ENCODE data around the gene OPN3.

OPN3 gene

GRCh38 chr1:241652012-241652411 is 11.8 kb upstream of the OPN3 start, which contains the start of gene WDR64:
Gene WDR64 (plus strand): TSS chr1:241652281. CDS start chr1:241652485, 204 bp downstream.
- H3K4me3 ChIP-seq (ENCODE audit: low read depth, low read length) = no peak within 1 kb of the TSS
- H3K27me3 ChIP-seq = no peaks in the 10 kb centered on the region; the same call in 1 of the 2 replicates
- no peaks in the 10 kb centered on the region for H3K4me1 ChIP-seq
- no peaks in the 10 kb centered on the region for H3K9me3 ChIP-seq
- no peak for TF ChIP-seq CTCF (IDR thresholded peaks at IDR 0.05; ENCODE audit: low read depth, low read length)
- DNase-seq = no peak
- H3K36me3 ChIP-seq = no peaks in the 10 kb centered on the region

- Histone ChIP-seq H3K27me3 (no peaks in the 10 kb centered on the region), H3K4me1 (no peaks in the 10 kb centered on the region), H3K9me3 (no peaks in the 10 kb centered on the region), H3K4me3 (ENCODE audit: low read depth, low read length) (no peak overlapping the region), H3K36me3 (no peaks in the 10 kb centered on the region)
- no peak for TF ChIP-seq CTCF (IDR thresholded peaks at IDR 0.05; ENCODE audit: low read depth, low read length)
- no peak for DNase-seq
Measured at GRCh38 chr1:241648159-241648558, 8.0 kb upstream of the OPN3 start.

- no peak for TF ChIP-seq CTCF (IDR thresholded peaks at IDR 0.05; ENCODE audit: low read depth, low read length)
Measured at GRCh38 chr1:241647658-241648057, 7.5 kb upstream of the OPN3 start.

GRCh38 chr1:241646201-241646600 is 6.0 kb upstream of the OPN3 start:
- Histone ChIP-seq H3K27me3 (no peaks in the 10 kb centered on the region), H3K9me3 (no peaks in the 10 kb centered on the region), H3K4me3 (ENCODE audit: low read depth, low read length) (no peak overlapping the region), H3K36me3 (no peaks in the 10 kb centered on the region), H3K4me1 (no peaks in the 10 kb centered on the region)
- no peak for DNase-seq
- no peak for TF ChIP-seq CTCF (IDR thresholded peaks at IDR 0.05; ENCODE audit: low read depth, low read length)

More at GRCh38 chr1:241647658-241648057, 7.5 kb upstream of the OPN3 start:
- no peaks in the 10 kb centered on the region for H3K4me1 ChIP-seq
- H3K9me3 ChIP-seq = no peaks in the 10 kb centered on the region
- H3K36me3 ChIP-seq = no peaks in the 10 kb centered on the region
- no peak overlapping the region for H3K4me3 ChIP-seq (ENCODE audit: low read depth, low read length)
- no peaks in the 10 kb centered on the region for H3K27me3 ChIP-seq
- DNase-seq = no peak

- H3K27me3 ChIP-seq = no peaks in the 10 kb centered on the region
- no peak for TF ChIP-seq CTCF (IDR thresholded peaks at IDR 0.05; ENCODE audit: low read depth, low read length)
- no peak overlapping the region for H3K4me3 ChIP-seq (ENCODE audit: low read depth, low read length)
- no peaks in the 10 kb centered on the region for H3K36me3 ChIP-seq
- DNase-seq = no peak
- H3K4me1 ChIP-seq = no peaks in the 10 kb centered on the region
- H3K9me3 ChIP-seq = no peaks in the 10 kb centered on the region
Measured at GRCh38 chr1:241645199-241645598, 5.0 kb upstream of the OPN3 start.

GRCh38 chr1:241644259-241644658 is 4.1 kb upstream of the OPN3 start:
- TF ChIP-seq CTCF (IDR thresholded peaks at IDR 0.05; ENCODE audit: low read depth, low read length) = no peak
- no peak for DNase-seq
- Histone ChIP-seq H3K9me3 (no peaks in the 10 kb centered on the region), H3K4me1 (no peaks in the 10 kb centered on the region), H3K36me3 (no peaks in the 10 kb centered on the region), H3K27me3 (no peaks in the 10 kb centered on the region), H3K4me3 (ENCODE audit: low read depth, low read length) (no peak overlapping the region)

Data from BE2C (cell line).